B cell (primary cell): ENCODE results near the gene SMAD2. TPM values are rescaled to one million over a fixed set of nuclear protein-coding genes. Genes with fewer than 3 reads are reported as not detected.

Experiments used
- ATAC-seq: fragments of 200-7000 bp; cut with Tn5 transposase; one replicate; pipeline ENCODE4 v1.10.0; 2021; ENCODE audit warnings: low read depth, mild to moderate bottlenecking, moderate number of reproducible peaks, moderate library complexity
- CTCF ChIA-PET: fragments of 350-600 bp; sonication (Branson Sonifier 250); formaldehyde crosslinking; loops from one replicate; lab custom pipeline; 2021; ENCODE audit warnings: antibody characterized with exemption, inconsistent platforms; lab: Charles Lee
- POLR2A ChIA-PET: fragments of 350-600 bp; sonication (Branson Sonifier 250); formaldehyde crosslinking; loops from one replicate; lab custom pipeline; 2021; ENCODE audit warnings: antibody characterized with exemption; lab: Charles Lee
- DNase-seq: peaks from one replicate; pipeline ENCODE4 v3.0.0; 2013
- H2AFZ ChIP-seq: 2 replicates; pipeline ENCODE4 v1.6.1; 2012; ENCODE audit warnings: mild to moderate bottlenecking, low read depth, low read length; ENCODE audit not compliant: insufficient read depth, poor library complexity, severe bottlenecking
- H3K27ac ChIP-seq, 2 donors: 1 replicate in 1 of 2; 2 replicates in 1 of 2; pipeline ENCODE4 v1.5.1; 2012 to 2013; ENCODE audit warnings: low read length in 2 of 2, mild to moderate bottlenecking in 2 of 2, moderate library complexity in 1 of 2
- H3K27me3 ChIP-seq, 4 experiments: fragments of 200-600 bp in 1 of 4; sonication (generic) in 1 of 4; replicated peaks in 1 of 4; 1 replicate in 2 of 4; 2 replicates in 2 of 4; pipeline versions ENCODE4 v1.6.1 to v1.7.0; 2013 to 2016; ENCODE audit warnings: low read length in 3 of 4, mild to moderate bottlenecking in 2 of 4, mixed read lengths in 1 of 4, moderate library complexity in 1 of 4; ENCODE audit not compliant: insufficient read depth in 4 of 4, control insufficient read depth in 3 of 4; ENCODE audit errors: control extremely low read depth in 1 of 4
- H3K36me3 ChIP-seq, 2 experiments: replicated peaks in 1 of 2; 1 replicate in 1 of 2; 2 replicates in 1 of 2; pipeline versions ENCODE4 v1.6.1 to v1.7.1; 2013; ENCODE audit warnings: low read length in 1 of 2; ENCODE audit not compliant: insufficient read depth in 2 of 2, control insufficient read depth in 1 of 2; ENCODE audit errors: control extremely low read depth in 1 of 2, extremely low read depth in 1 of 2
- H3K4me1 ChIP-seq, 2 donors: fragments of 200-600 bp in 1 of 2; sonication (generic) in 1 of 2; 1 replicate in 1 of 2; 2 replicates in 1 of 2; pipeline versions ENCODE4 v1.5.1 to v1.6.1; 2013 to 2017; ENCODE audit warnings: low read length in 2 of 2; ENCODE audit not compliant: control insufficient read depth in 2 of 2, insufficient read depth in 2 of 2
- H3K4me2 ChIP-seq: replicated peaks from 2 replicates; pipeline ENCODE3; 2012; ENCODE audit warnings: mild to moderate bottlenecking, low read depth, low read length; ENCODE audit not compliant: poor library complexity, severe bottlenecking
- H3K4me3 ChIP-seq, 5 experiments: fragments of 200-600 bp in 1 of 5; sonication (generic) in 1 of 5; 1 replicate in 3 of 5; 2 replicates in 2 of 5; pipeline versions ENCODE4 v1.5.1 to v1.7.0; 2011 to 2016; ENCODE audit warnings: low read length in 4 of 5, mild to moderate bottlenecking in 4 of 5, low read depth in 2 of 5, control low read depth in 1 of 5, moderate library complexity in 1 of 5; ENCODE audit not compliant: insufficient read depth in 1 of 5; ENCODE audit errors: control extremely low read depth in 1 of 5, extremely low read depth in 1 of 5
- H3K79me2 ChIP-seq: fragments of 200-600 bp; sonication (generic); one replicate; pipeline ENCODE4 v1.6.0; 2016; ENCODE audit warnings: low read length; ENCODE audit not compliant: control insufficient read depth, insufficient read depth
- H3K9ac ChIP-seq: fragments of 200-600 bp; sonication (generic); 2 replicates; pipeline ENCODE4 v1.6.1; 2017; ENCODE audit warnings: mild to moderate bottlenecking, low read length, moderate library complexity
- H3K9me3 ChIP-seq, 3 donors: one replicate each; pipeline versions ENCODE4 v1.6.1 to v1.7.1; 2013; ENCODE audit warnings: low read length in 2 of 3; ENCODE audit not compliant: control insufficient read depth in 2 of 3, insufficient read depth in 1 of 3; ENCODE audit errors: control extremely low read depth in 1 of 3
- H4K20me1 ChIP-seq: 2 replicates; pipeline ENCODE4 v1.6.0; 2012; ENCODE audit warnings: mild to moderate bottlenecking, low read length; ENCODE audit not compliant: insufficient read depth, control insufficient read depth, poor library complexity, severe bottlenecking
- H3K27ac Mint-ChIP-seq: one replicate; pipeline ENCODE4 v1.8.0; 2021; ENCODE audit warnings: mixed read lengths
- H3K27me3 Mint-ChIP-seq: one replicate; pipeline ENCODE4 v1.8.0; 2021; ENCODE audit warnings: mixed read lengths
- H3K4me1 Mint-ChIP-seq: one replicate; pipeline ENCODE4 v1.8.0; 2021; ENCODE audit warnings: mixed read lengths
- H3K4me3 Mint-ChIP-seq: one replicate; pipeline ENCODE4 v1.8.0; 2021; ENCODE audit warnings: mixed read lengths
- H3K9me3 Mint-ChIP-seq: one replicate; pipeline ENCODE4 v1.8.0; 2022; ENCODE audit warnings: mixed read lengths; ENCODE audit not compliant: insufficient read depth
- EZH2 ChIP-seq: IDR thresholded peaks from 2 replicates; pipeline ENCODE4 v1.6.1; 2012; ENCODE audit warnings: borderline replicate concordance, low read depth, mild to moderate bottlenecking, moderate library complexity, low read length; ENCODE audit not compliant: insufficient read depth, poor library complexity, severe bottlenecking
- WGBS: methylation state at CpG from one replicate; pipeline ENCODE4 v1.1.5; 2013; ENCODE audit warnings: missing lambda C conversion rate; ENCODE audit not compliant: insufficient coverage; 5-methylcytosine and 5-hydroxymethylcytosine counted together
- intact Hi-C: fragments of 100-400 bp; cut with micrococcal nuclease; formaldehyde crosslinking; loops from one replicate; pipeline ENCODE4 v1.10.0; 2022
- polyA plus RNA-seq: library from polyadenylated mRNA; depleted of rRNA; stranded (reverse); fragments of >200 nt; gene quantifications from 2 replicates; pipeline ENCODE4 v1.2.3, GENCODE V29; 2012
- total RNA-seq, 2 donors: library from RNA; stranded (reverse); fragments of 120-200 nt in 1 of 2; gene quantifications; 1 replicate in 1 of 2; 2 replicates in 1 of 2; pipeline versions ENCODE4 v1.2.3 to v1.2.4, GENCODE V29; 2013 to 2022
- TF ChIP-seq, protein P1 (sequence below): fragments of 200-600 bp; IDR thresholded peaks from one replicate; pipeline ENCODE4 v1.8.0; 2022; ENCODE audit warnings: antibody characterized with exemption, mild to moderate bottlenecking

SMAD2 gene
- total and polyA plus RNA-seq, 2 donors (not counting 1 experiment from before 2014, with no cell fraction given): 23.4 to 139 TPM

- Histone ChIP-seq H3K4me3 (no peak overlapping the region), H3K27ac (no peak overlapping the region), H2AFZ (no peak overlapping the region), H4K20me1 (no peaks in the 10 kb centered on the region), H3K4me2 (no peak overlapping the region), H3K4me1 (no peaks in the 10 kb centered on the region), H3K9ac (no peak overlapping the region), H3K79me2 (no peaks in the 10 kb centered on the region), H3K27me3 (peaks cover 0 to 4% (median under 1%) of the 10 kb centered on the region in 4 experiments), H3K9me3 (peaks cover 0 to 19% (median 16%) of the 10 kb centered on the region in 3 donors), H3K36me3 (no peaks in the 10 kb centered on the region)
- ATAC-seq: no peak
- intact Hi-C loops: no loop called here
- Mint-ChIP-seq H3K9me3 (peaks cover 8% of the 10 kb centered on the region), H3K27ac (no peak overlapping the region), H3K4me3 (no peak overlapping the region), H3K27me3 (peaks cover 20% of the 10 kb centered on the region), H3K4me1 (no peaks in the 10 kb centered on the region)
- WGBS: 84% methylated on average over 9 of the region's 11 CpGs
- DNase-seq: no peak
- ChIA-PET CTCF (no interaction called here), POLR2A (no interaction called here)
- TF ChIP-seq EZH2: no peak
- TF ChIP-seq, protein P1, sequence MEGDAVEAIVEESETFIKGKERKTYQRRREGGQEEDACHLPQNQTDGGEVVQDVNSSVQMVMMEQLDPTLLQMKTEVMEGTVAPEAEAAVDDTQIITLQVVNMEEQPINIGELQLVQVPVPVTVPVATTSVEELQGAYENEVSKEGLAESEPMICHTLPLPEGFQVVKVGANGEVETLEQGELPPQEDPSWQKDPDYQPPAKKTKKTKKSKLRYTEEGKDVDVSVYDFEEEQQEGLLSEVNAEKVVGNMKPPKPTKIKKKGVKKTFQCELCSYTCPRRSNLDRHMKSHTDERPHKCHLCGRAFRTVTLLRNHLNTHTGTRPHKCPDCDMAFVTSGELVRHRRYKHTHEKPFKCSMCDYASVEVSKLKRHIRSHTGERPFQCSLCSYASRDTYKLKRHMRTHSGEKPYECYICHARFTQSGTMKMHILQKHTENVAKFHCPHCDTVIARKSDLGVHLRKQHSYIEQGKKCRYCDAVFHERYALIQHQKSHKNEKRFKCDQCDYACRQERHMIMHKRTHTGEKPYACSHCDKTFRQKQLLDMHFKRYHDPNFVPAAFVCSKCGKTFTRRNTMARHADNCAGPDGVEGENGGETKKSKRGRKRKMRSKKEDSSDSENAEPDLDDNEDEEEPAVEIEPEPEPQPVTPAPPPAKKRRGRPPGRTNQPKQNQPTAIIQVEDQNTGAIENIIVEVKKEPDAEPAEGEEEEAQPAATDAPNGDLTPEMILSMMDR: no peak
Observed at GRCh38 chr18:47780011-47780725, 150.3 kb downstream of the SMAD2 start.

DNA sequence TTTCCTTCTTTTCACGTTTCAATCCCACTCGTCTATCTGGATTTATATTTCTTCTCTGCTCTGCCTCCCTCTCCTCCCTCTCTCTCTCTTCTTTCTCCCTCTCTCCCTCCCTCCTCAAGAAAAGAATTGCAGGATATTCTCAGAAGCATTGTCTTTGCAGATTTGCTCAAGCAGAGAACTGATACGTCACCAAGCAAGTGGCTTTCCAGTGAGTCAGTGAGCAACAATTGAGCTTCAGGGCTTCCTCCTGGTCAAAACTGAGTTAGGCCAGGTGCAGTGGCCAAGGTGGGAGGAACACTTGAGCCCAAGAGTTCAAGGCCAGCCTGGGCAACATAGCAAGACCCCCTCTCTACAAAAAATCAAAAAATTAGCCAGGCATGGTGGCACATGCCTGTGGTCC lies 151.1 kb downstream of the SMAD2 start:
- no peak for TF ChIP-seq EZH2
- TF ChIP-seq, protein P1: no peak
- ChIA-PET POLR2A (no interaction called here), CTCF (no interaction called here)
- no peaks in the 10 kb centered on the region for H3K36me3 ChIP-seq
- H3K9me3 ChIP-seq: peaks cover 0 to 16% (median 8%) of the 10 kb centered on the region in 3 donors
- no peaks in the 10 kb centered on the region for H3K4me1 ChIP-seq
- no peak overlapping the region for H3K4me3 Mint-ChIP-seq
- no peak overlapping the region for H3K27ac ChIP-seq
- H4K20me1 ChIP-seq: no peaks in the 10 kb centered on the region
- intact Hi-C loops: no loop called here
- peaks cover 21% of the 10 kb centered on the region for H3K27me3 Mint-ChIP-seq
- ATAC-seq (no peak), DNase-seq (no peak)
- no peak overlapping the region for H3K27ac Mint-ChIP-seq
- no peak overlapping the region for H3K4me2 ChIP-seq
- no peaks in the 10 kb centered on the region for H3K4me1 Mint-ChIP-seq
- WGBS: 81% methylated on average over 3 of the region's 3 CpGs
- H3K27me3 ChIP-seq: peaks cover 0 to 4% (median under 1%) of the 10 kb centered on the region in 4 experiments
- no peak overlapping the region for H3K9ac ChIP-seq
- H3K79me2 ChIP-seq: no peaks in the 10 kb centered on the region
- no peak overlapping the region for H2AFZ ChIP-seq
- H3K4me3 ChIP-seq: no peak overlapping the region
- peaks cover 5% of the 10 kb centered on the region for H3K9me3 Mint-ChIP-seq
